Lung (tissue), 12 donors: ENCODE data around the gene POPDC2. TPM values are rescaled to one million over a fixed set of nuclear protein-coding genes. Genes with fewer than 3 reads are reported as not detected.
A peak's percentile ranks its signal among the peaks of the same experiment; 100 is the strongest.

Experiments used
- ATAC-seq: fragments of 200-7000 bp; cut with Tn5 transposase; one replicate; pipeline ENCODE4 v1.9.1; 2020; ENCODE audit warnings: moderate number of reproducible peaks; ENCODE audit not compliant: insufficient read depth, low FRiP score
- DNase-seq, 3 donors: peaks; one replicate each; pipeline ENCODE4 v3.0.0-alpha.2; 2013 to 2017
- H3K27ac ChIP-seq, 2 donors: one replicate each; pipeline ENCODE4 v1.5.1; 2013; ENCODE audit warnings: mild to moderate bottlenecking in 2 of 2, moderate library complexity in 2 of 2, control low read depth in 1 of 2, inconsistent platforms in 1 of 2, low read depth in 1 of 2, low read length in 1 of 2
- H3K27me3 ChIP-seq, 3 donors: one replicate each; pipeline ENCODE4 v1.5.1; 2013; ENCODE audit warnings: low read length in 2 of 3; ENCODE audit not compliant: control insufficient read depth in 3 of 3, insufficient read depth in 3 of 3
- H3K36me3 ChIP-seq, 4 donors: one replicate each; pipeline ENCODE4 v1.5.1; 2013; ENCODE audit warnings: low read length in 4 of 4, mild to moderate bottlenecking in 1 of 4, moderate library complexity in 1 of 4; ENCODE audit not compliant: control insufficient read depth in 4 of 4, insufficient read depth in 4 of 4
- H3K4me1 ChIP-seq, 5 donors: one replicate each; pipeline ENCODE4 v1.5.1; 2013; ENCODE audit warnings: low read length in 5 of 5, mild to moderate bottlenecking in 2 of 5, moderate library complexity in 1 of 5; ENCODE audit not compliant: control insufficient read depth in 5 of 5, insufficient read depth in 5 of 5
- H3K4me3 ChIP-seq: one replicate; pipeline ENCODE4 v1.5.1; 2013; ENCODE audit warnings: mild to moderate bottlenecking, control low read depth, moderate library complexity
- H3K9ac ChIP-seq, 2 donors: one replicate each; pipeline ENCODE4 v1.5.1; 2013; ENCODE audit warnings: low read length in 2 of 2, control low read depth in 1 of 2; ENCODE audit not compliant: insufficient read depth in 1 of 2
- H3K9me3 ChIP-seq, 4 donors: one replicate each; pipeline ENCODE4 v1.5.1; 2013; ENCODE audit warnings: low read length in 3 of 4, mild to moderate bottlenecking in 1 of 4, moderate library complexity in 1 of 4; ENCODE audit not compliant: control insufficient read depth in 4 of 4, insufficient read depth in 3 of 4
- WGBS, 2 donors: extraction: QIAGEN DNeasy Blood & Tissue Kit; methylation state at CpG; one replicate each; pipeline ENCODE4 v1.1.7; 2013; 5-methylcytosine and 5-hydroxymethylcytosine counted together
- polyA plus RNA-seq, 2 donors: library from polyadenylated mRNA; stranded (reverse); fragments of 200-250 nt; gene quantifications; one replicate each; pipeline ENCODE4 v1.2.1, GENCODE V29; 2013
- total RNA-seq, 2 donors: library from RNA; depleted of rRNA in 1 of 2; stranded (reverse); fragments of >200 nt in 1 of 2; gene quantifications; one replicate each; pipeline ENCODE4 v1.2.1, GENCODE V29; 2014 to 2021
- TF ChIP-seq, protein P1 (sequence below): IDR thresholded peaks from 2 replicates; pipeline ENCODE4 v1.5.1; 2012; ENCODE audit warnings: mild to moderate bottlenecking; ENCODE audit errors: control extremely low read depth, extremely low read depth
- donor health status: control.
- donor health status: control.
- donor health status: Bipolar disorder and iron deficiency.
- donor health status: healthy.
- donor health status: DM: yes; HTN: yes; CAD: no.

Gene POPDC2
- total and polyA plus RNA-seq, 4 donors: 1.6 to 3.0 (median 2.0) TPM

GRCh38 chr3:119695480-119695879 is 35.1 kb upstream of the POPDC2 start:
- Histone ChIP-seq H3K9ac (no peak overlapping the region), H3K27ac (no peak overlapping the region), H3K9me3 (peaks cover 0 to 2% (median 0%) of the 10 kb centered on the region in 4 donors), H3K27me3 (no peaks in the 10 kb centered on the region), H3K36me3 (no peaks in the 10 kb centered on the region), H3K4me3 (no peak overlapping the region), H3K4me1 (no peaks in the 10 kb centered on the region)
- DNase-seq (no peak), ATAC-seq (no peak)
- WGBS, 2 donors: 94% methylated on average over 2 of the region's 2 CpGs
- TF ChIP-seq, protein P1, sequence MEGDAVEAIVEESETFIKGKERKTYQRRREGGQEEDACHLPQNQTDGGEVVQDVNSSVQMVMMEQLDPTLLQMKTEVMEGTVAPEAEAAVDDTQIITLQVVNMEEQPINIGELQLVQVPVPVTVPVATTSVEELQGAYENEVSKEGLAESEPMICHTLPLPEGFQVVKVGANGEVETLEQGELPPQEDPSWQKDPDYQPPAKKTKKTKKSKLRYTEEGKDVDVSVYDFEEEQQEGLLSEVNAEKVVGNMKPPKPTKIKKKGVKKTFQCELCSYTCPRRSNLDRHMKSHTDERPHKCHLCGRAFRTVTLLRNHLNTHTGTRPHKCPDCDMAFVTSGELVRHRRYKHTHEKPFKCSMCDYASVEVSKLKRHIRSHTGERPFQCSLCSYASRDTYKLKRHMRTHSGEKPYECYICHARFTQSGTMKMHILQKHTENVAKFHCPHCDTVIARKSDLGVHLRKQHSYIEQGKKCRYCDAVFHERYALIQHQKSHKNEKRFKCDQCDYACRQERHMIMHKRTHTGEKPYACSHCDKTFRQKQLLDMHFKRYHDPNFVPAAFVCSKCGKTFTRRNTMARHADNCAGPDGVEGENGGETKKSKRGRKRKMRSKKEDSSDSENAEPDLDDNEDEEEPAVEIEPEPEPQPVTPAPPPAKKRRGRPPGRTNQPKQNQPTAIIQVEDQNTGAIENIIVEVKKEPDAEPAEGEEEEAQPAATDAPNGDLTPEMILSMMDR: no peak

DNA sequence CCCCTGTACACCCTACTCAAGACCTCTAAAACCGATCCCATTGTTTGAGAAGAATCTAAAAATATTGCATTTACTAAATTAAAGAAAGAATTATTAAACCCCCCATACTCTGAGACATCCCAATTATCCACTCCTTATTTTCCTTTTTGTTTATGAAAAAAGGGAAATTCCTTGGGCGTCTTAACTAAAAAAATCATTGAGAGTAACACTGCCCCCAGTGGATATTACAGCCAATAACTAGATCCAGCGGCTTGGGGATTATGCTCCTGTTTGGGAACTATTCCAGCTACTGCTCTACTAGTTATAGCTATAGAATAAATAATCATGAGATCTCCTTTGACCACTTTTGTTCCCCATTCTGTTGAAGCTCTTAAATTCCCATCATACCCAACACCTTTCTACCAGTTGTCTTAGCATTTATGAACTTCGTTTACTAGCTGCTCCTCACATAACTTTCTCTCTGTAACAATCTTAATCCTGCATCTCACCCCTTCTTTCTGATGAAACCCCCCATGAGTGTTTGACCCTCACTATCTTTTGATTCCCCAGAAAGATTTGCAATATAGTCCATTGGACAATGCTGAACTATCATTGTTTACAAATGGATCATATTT is 29.8 kb upstream of the POPDC2 start:
- Histone ChIP-seq H3K9ac (no peak overlapping the region), H3K4me1 (no peaks in the 10 kb centered on the region), H3K36me3 (no peaks in the 10 kb centered on the region), H3K27me3 (no peaks in the 10 kb centered on the region), H3K4me3 (no peak overlapping the region), H3K27ac (no peak overlapping the region), H3K9me3 (peaks cover 0 to 2% (median 0%) of the 10 kb centered on the region in 4 donors)
- DNase-seq: peak in 2 of 3 donors; percentile 41 to 49
- TF ChIP-seq, protein P1: no peak
- 51 to 62% methylated on average over 4 of the region's 4 CpGs for WGBS, 2 donors
- ATAC-seq: no peak

DNA sequence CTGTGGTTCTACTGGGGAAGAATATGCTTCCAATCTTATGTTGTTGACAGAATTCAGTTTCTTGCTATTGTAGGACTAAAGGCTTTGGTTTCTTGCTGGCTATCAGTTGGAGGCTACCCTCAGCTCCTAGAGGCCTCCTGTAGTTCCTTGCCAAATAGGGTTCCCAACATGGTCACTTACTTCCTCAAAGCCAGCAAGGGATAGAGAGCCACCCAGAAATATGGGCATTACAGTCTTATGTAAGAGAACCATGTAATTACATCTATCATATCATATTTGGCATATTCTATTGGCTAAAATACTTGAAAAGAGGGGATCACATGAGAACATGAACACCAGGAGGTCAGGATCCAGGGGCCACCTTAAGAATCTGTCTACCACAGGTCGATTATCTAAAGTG is 23.0 kb upstream of the POPDC2 start:
- Histone ChIP-seq H3K9ac (no peak overlapping the region), H3K4me1 (peaks cover 0 to 2% (median 0%) of the 10 kb centered on the region in 5 donors), H3K27me3 (no peaks in the 10 kb centered on the region), H3K27ac (no peak overlapping the region), H3K36me3 (no peaks in the 10 kb centered on the region), H3K9me3 (peaks cover 0 to 2% (median 0%) of the 10 kb centered on the region in 4 donors), H3K4me3 (no peak overlapping the region)
- 55 to 62% methylated on average over 1 of the region's 1 CpG for WGBS, 2 donors
- TF ChIP-seq, protein P1: no peak
- no peak for ATAC-seq
- DNase-seq: no peak

DNA sequence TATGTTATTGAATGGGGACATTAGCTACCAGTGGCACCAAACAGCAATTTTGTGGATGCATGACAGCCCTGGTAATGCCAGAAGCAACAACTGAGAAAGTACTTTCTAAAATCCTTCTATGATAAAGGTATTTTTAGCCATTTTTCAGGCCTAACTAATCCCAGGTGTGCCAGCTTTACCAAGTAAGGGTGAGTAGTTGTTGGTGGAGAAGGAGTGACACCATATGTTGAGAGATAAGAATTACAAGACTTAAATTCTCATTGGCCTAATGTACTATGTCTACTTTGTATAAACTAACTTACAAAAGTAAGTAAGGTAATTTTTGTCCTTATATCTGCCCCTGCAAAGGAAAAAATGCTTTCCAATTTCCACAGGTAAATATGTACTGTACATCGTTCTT is 20.9 kb upstream of the POPDC2 start:
- Histone ChIP-seq H3K9me3 (no peaks in the 10 kb centered on the region), H3K4me3 (no peak overlapping the region), H3K27me3 (no peaks in the 10 kb centered on the region), H3K36me3 (no peaks in the 10 kb centered on the region), H3K9ac (no peak overlapping the region), H3K4me1 (peaks cover 0 to 6% (median 6%) of the 10 kb centered on the region in 5 donors), H3K27ac (no peak overlapping the region)
- ATAC-seq (no peak), DNase-seq (peak in 2 of 3 donors; percentile 48 to 53)
- WGBS, 2 donors: 61 to 63% methylated on average over 1 of the region's 1 CpG
- TF ChIP-seq, protein P1: peak; percentile 6
